Tibial nerve (tissue), 3 donors: ENCODE results near the gene KRT28.

ENCODE experiments used
- POLR2A ChIP-seq, 2 donors: fragments of 450-650 bp; IDR thresholded peaks; one replicate each; pipeline ENCODE4 v1.6.1; 2017; ENCODE audit warnings: antibody characterized with exemption in 2 of 2, mild to moderate bottlenecking in 2 of 2, moderate library complexity in 2 of 2
- TF ChIP-seq, protein P1 (sequence below), 5 experiments: fragments of 200-600 bp in 3 of 5; fragments of 450-650 bp in 2 of 5; sonication (generic) in 3 of 5; IDR thresholded peaks; one replicate each; pipeline ENCODE4 v1.5.1; 2016 to 2019; ENCODE audit warnings: antibody characterized with exemption in 5 of 5, mild to moderate bottlenecking in 3 of 5, moderate library complexity in 2 of 5

DNA sequence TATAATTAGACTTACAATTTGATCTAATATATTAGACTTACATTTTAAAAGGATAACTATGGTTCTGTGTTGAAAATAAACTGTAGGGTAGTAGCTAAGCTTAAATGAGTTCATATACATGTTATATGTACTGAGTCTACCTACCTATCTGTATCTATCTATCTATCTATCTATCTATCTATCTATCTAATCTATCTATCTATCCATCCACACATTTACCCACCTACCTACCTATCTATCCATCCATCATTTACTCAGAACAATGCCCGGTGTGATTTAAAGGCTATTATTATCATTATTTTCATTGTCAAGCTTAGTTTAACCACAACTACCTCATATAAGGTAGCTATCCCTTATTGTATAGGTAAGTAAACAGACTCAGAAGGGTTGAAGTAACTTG, 15.6 kb upstream of the KRT28 start:
- TF ChIP-seq, protein P1, sequence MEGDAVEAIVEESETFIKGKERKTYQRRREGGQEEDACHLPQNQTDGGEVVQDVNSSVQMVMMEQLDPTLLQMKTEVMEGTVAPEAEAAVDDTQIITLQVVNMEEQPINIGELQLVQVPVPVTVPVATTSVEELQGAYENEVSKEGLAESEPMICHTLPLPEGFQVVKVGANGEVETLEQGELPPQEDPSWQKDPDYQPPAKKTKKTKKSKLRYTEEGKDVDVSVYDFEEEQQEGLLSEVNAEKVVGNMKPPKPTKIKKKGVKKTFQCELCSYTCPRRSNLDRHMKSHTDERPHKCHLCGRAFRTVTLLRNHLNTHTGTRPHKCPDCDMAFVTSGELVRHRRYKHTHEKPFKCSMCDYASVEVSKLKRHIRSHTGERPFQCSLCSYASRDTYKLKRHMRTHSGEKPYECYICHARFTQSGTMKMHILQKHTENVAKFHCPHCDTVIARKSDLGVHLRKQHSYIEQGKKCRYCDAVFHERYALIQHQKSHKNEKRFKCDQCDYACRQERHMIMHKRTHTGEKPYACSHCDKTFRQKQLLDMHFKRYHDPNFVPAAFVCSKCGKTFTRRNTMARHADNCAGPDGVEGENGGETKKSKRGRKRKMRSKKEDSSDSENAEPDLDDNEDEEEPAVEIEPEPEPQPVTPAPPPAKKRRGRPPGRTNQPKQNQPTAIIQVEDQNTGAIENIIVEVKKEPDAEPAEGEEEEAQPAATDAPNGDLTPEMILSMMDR (IDR thresholded peaks at IDR 0.05): no peak
- TF ChIP-seq POLR2A (IDR thresholded peaks at IDR 0.05): no peak
